ENCODE measurements around the gene SIN3A.
"Not testable (repeated sequence)": the region's sequence is repeated elsewhere in the genome, so short reads cannot be mapped to it uniquely, and the experiment has no call there.

SIN3A gene

DNA sequence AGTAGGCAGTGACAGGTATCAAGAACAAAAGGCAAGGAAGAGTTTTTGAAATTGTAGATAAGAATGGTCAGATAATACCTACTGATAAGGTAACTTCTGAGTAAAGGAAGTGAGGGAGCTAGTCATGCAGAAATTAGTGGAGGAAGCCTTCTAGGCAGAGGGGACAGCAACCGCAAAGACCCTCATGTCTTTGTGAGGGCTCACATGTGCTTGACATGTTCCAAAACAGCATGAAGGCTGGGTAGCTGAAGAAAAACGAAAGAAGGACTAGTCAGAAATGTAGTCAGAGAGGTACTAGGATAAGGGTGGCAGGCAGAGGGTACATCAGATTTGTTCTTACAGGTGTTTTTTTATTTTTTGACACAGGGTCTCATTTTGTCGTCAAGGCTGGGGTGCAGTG, 5.3 kb downstream of the SIN3A start:
- Histone ChIP-seq H2BK120ac (ENCODE audit: low read depth, low read length) (no peak overlapping the region), H3K9ac (ENCODE audit: low read length) (no peak overlapping the region), H3K4me2 (ENCODE audit: low read length) (no peak overlapping the region), H3K27ac (ENCODE audit: low read depth, low read length) (no peak overlapping the region), H3K27me3 (ENCODE audit: insufficient read depth, low read length, poor library complexity) (no peaks in the 10 kb centered on the region), H2BK5ac (ENCODE audit: low read length) (no peak overlapping the region), H2AK5ac (ENCODE audit: low read length) (no peak overlapping the region), H4K8ac (ENCODE audit: low read depth, low read length) (no peak overlapping the region), H3K79me2 (ENCODE audit: control insufficient read depth, insufficient read depth, low read length) (peaks cover 72% of the 10 kb centered on the region), H3K4me3 (ENCODE audit: low read length) (no peak overlapping the region), H4K5ac (ENCODE audit: low read length) (no peak overlapping the region), H3K56ac (ENCODE audit: low read length) (no peak overlapping the region), H3K36me3 (ENCODE audit: control insufficient read depth, insufficient read depth, low read length) (peaks cover 2% of the 10 kb centered on the region), H3K4me1 (ENCODE audit: control insufficient read depth, low read depth, low read length) (no peaks in the 10 kb centered on the region), H3K4ac (ENCODE audit: low read depth, low read length) (no peak overlapping the region), H3K18ac (ENCODE audit: low read length) (no peak overlapping the region), H3K79me1 (ENCODE audit: low read length) (peaks cover 10% of the 10 kb centered on the region), H3K23ac (ENCODE audit: low read length) (no peak overlapping the region), H2BK15ac (replicated peaks; ENCODE audit: low read depth) (no peak overlapping the region)
- DNase-seq: no peak
- WGBS (ENCODE audit: extremely low coverage, insufficient coverage, low lambda C conversion rate): no CpG with 5 or more reads among the region's 3 CpGs

DNA sequence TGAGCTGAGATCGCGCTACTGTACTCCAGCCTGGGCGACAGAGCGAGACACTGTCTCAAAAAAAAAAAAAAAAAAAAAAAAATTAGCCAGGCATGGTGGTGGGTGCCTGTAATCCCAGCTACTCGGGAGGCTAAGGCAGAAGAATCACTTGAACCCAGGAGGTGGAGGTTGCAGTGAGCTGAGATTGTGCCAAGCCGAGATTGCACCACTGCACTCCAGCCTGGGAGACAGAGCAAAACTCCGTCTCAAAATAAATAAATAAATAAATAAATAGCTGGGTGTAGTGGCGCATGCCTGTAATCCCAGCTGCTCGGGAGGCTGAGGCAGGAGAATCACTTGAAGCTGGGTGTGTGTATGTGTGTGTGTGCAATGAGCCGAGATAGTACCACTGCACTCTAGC, 6.2 kb downstream of the SIN3A start:
- not testable (repeated sequence) for H3K4me2 ChIP-seq (ENCODE audit: low read length); DNase-seq; H3K23ac ChIP-seq (ENCODE audit: low read length); H3K56ac ChIP-seq (ENCODE audit: low read length); H3K79me1 ChIP-seq (ENCODE audit: low read length); H3K27me3 ChIP-seq (ENCODE audit: insufficient read depth, low read length, poor library complexity); H2BK15ac ChIP-seq (replicated peaks; ENCODE audit: low read depth); H3K27ac ChIP-seq (ENCODE audit: low read depth, low read length); H3K9ac ChIP-seq (ENCODE audit: low read length); H3K4me1 ChIP-seq (ENCODE audit: control insufficient read depth, low read depth, low read length); H2BK120ac ChIP-seq (ENCODE audit: low read depth, low read length); H2BK5ac ChIP-seq (ENCODE audit: low read length); H4K5ac ChIP-seq (ENCODE audit: low read length); H3K36me3 ChIP-seq (ENCODE audit: control insufficient read depth, insufficient read depth, low read length); H2AK5ac ChIP-seq (ENCODE audit: low read length); H3K4me3 ChIP-seq (ENCODE audit: low read length); H3K4ac ChIP-seq (ENCODE audit: low read depth, low read length); H3K18ac ChIP-seq (ENCODE audit: low read length); H4K8ac ChIP-seq (ENCODE audit: low read depth, low read length)
- WGBS (ENCODE audit: extremely low coverage, insufficient coverage, low lambda C conversion rate): no CpG with 5 or more reads among the region's 10 CpGs
- H3K79me2 ChIP-seq (ENCODE audit: control insufficient read depth, insufficient read depth, low read length): peaks cover 74% of the 10 kb centered on the region

DNA sequence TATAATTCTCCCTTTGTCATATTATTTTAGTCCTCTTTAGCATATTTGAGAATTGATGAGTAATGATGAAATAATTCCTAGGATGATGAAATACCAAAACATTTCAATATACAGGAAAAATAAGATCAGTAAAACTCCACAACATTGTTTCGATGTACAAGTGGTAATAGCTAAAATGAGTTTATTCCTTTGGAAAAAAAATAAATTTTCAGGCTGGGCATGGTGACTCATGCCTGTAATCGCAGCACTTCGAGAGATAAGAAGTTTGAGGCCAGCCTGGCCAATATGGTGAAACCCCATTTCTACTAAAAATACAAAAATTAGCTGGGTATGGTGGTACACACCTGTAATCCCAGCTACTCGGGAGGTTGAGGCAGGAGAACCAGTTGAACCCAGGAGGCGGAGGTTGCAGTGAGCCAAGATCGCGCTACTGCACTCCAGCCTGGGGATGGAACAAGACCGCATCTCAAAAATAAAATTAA, 7.5 kb downstream of the SIN3A start:
- not testable (repeated sequence) for H2AK5ac ChIP-seq (ENCODE audit: low read length); H4K5ac ChIP-seq (ENCODE audit: low read length); H3K18ac ChIP-seq (ENCODE audit: low read length); H3K23ac ChIP-seq (ENCODE audit: low read length); H3K9ac ChIP-seq (ENCODE audit: low read length); H2BK15ac ChIP-seq (replicated peaks; ENCODE audit: low read depth); H3K79me1 ChIP-seq (ENCODE audit: low read length); H3K56ac ChIP-seq (ENCODE audit: low read length); H3K4me2 ChIP-seq (ENCODE audit: low read length); H2BK120ac ChIP-seq (ENCODE audit: low read depth, low read length); DNase-seq; H3K4me3 ChIP-seq (ENCODE audit: low read length); H3K4me1 ChIP-seq (ENCODE audit: control insufficient read depth, low read depth, low read length); H3K27me3 ChIP-seq (ENCODE audit: insufficient read depth, low read length, poor library complexity); H3K27ac ChIP-seq (ENCODE audit: low read depth, low read length); H2BK5ac ChIP-seq (ENCODE audit: low read length); H3K4ac ChIP-seq (ENCODE audit: low read depth, low read length); H3K36me3 ChIP-seq (ENCODE audit: control insufficient read depth, insufficient read depth, low read length); H4K8ac ChIP-seq (ENCODE audit: low read depth, low read length)
- WGBS (ENCODE audit: extremely low coverage, insufficient coverage, low lambda C conversion rate): no CpG with 5 or more reads among the region's 8 CpGs
- H3K79me2 ChIP-seq (ENCODE audit: control insufficient read depth, insufficient read depth, low read length): peaks cover 66% of the 10 kb centered on the region

DNA sequence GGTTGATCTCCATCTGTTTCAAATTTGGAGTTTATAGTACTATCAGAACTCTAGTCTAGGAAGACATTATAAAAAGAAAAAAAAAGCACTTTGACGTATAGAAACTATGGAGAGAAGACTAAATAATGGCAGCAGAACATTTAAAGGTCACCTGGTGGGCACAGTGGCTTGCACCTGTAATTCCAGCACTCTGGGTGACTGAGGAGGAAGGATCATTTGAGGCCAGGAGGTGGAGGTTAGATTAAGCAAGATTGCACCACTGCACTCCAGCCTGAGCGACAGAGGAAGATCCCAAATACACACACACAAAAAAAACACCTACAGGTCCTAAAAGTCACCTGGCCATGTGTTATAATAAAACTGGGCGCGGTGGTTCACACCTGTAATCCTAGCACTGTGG, 13.8 kb downstream of the SIN3A start:
- no peaks in the 10 kb centered on the region for H3K36me3 ChIP-seq (ENCODE audit: control insufficient read depth, insufficient read depth, low read length)
- H3K4me1 ChIP-seq (ENCODE audit: control insufficient read depth, low read depth, low read length): no peaks in the 10 kb centered on the region
- peaks cover 55% of the 10 kb centered on the region for H3K79me2 ChIP-seq (ENCODE audit: control insufficient read depth, insufficient read depth, low read length)
- no peaks in the 10 kb centered on the region for H3K27me3 ChIP-seq (ENCODE audit: insufficient read depth, low read length, poor library complexity)
- no peak overlapping the region for H3K27ac ChIP-seq (ENCODE audit: low read depth, low read length)
- peaks cover 4% of the 10 kb centered on the region for H3K79me1 ChIP-seq (ENCODE audit: low read length)
- no CpG with 5 or more reads among the region's 4 CpGs for WGBS (ENCODE audit: extremely low coverage, insufficient coverage, low lambda C conversion rate)
- no peak overlapping the region for H3K4ac ChIP-seq (ENCODE audit: low read depth, low read length)
- H2BK15ac ChIP-seq (replicated peaks; ENCODE audit: low read depth): no peak overlapping the region
- DNase-seq: no peak
- H2BK120ac ChIP-seq (ENCODE audit: low read depth, low read length): no peak overlapping the region
- no peak overlapping the region for H4K5ac ChIP-seq (ENCODE audit: low read length)
- no peak overlapping the region for H3K9ac ChIP-seq (ENCODE audit: low read length)
- H2BK5ac ChIP-seq (ENCODE audit: low read length): no peak overlapping the region
- H4K8ac ChIP-seq (ENCODE audit: low read depth, low read length): no peak overlapping the region
- no peak overlapping the region for H3K4me3 ChIP-seq (ENCODE audit: low read length)
- no peak overlapping the region for H2AK5ac ChIP-seq (ENCODE audit: low read length)
- H3K18ac ChIP-seq (ENCODE audit: low read length): no peak overlapping the region
- no peak overlapping the region for H3K23ac ChIP-seq (ENCODE audit: low read length)
- H3K4me2 ChIP-seq (ENCODE audit: low read length): no peak overlapping the region
- H3K56ac ChIP-seq (ENCODE audit: low read length): no peak overlapping the region

DNA sequence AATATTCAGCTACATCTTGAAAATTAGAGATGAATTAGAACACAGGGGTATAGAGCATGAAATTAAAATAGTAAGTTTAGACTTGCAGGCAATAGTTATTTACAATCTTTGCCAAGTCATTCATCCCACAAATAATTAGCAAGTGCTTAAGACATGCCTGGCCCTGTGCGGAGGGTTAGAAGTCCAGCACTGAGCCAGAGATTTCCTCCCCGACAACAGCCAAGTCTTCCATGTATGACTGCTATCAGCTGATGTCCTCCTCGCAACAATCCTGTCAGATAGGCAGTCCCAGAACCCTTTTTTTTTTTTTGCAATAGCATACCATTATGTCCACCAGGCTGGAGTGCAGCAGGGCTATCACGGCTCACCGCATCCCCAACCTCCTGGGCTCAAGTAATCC, 14.6 kb downstream of the SIN3A start:
- Histone ChIP-seq H2BK15ac (replicated peaks; ENCODE audit: low read depth) (no peak overlapping the region), H3K36me3 (ENCODE audit: control insufficient read depth, insufficient read depth, low read length) (no peaks in the 10 kb centered on the region), H3K9ac (ENCODE audit: low read length) (no peak overlapping the region), H3K4me3 (ENCODE audit: low read length) (no peak overlapping the region), H4K5ac (ENCODE audit: low read length) (no peak overlapping the region), H2BK120ac (ENCODE audit: low read depth, low read length) (no peak overlapping the region), H3K79me1 (ENCODE audit: low read length) (peaks cover 7% of the 10 kb centered on the region), H4K8ac (ENCODE audit: low read depth, low read length) (no peak overlapping the region), H2AK5ac (ENCODE audit: low read length) (no peak overlapping the region), H3K79me2 (ENCODE audit: control insufficient read depth, insufficient read depth, low read length) (peaks cover 55% of the 10 kb centered on the region), H3K4me2 (ENCODE audit: low read length) (no peak overlapping the region), H3K23ac (ENCODE audit: low read length) (no peak overlapping the region), H3K27ac (ENCODE audit: low read depth, low read length) (no peak overlapping the region), H3K4ac (ENCODE audit: low read depth, low read length) (no peak overlapping the region), H3K56ac (ENCODE audit: low read length) (no peak overlapping the region), H3K4me1 (ENCODE audit: control insufficient read depth, low read depth, low read length) (no peaks in the 10 kb centered on the region), H3K27me3 (ENCODE audit: insufficient read depth, low read length, poor library complexity) (no peaks in the 10 kb centered on the region), H2BK5ac (ENCODE audit: low read length) (no peak overlapping the region), H3K18ac (ENCODE audit: low read length) (no peak overlapping the region)
- DNase-seq: no peak
- no CpG with 5 or more reads among the region's 5 CpGs for WGBS (ENCODE audit: extremely low coverage, insufficient coverage, low lambda C conversion rate)

DNA sequence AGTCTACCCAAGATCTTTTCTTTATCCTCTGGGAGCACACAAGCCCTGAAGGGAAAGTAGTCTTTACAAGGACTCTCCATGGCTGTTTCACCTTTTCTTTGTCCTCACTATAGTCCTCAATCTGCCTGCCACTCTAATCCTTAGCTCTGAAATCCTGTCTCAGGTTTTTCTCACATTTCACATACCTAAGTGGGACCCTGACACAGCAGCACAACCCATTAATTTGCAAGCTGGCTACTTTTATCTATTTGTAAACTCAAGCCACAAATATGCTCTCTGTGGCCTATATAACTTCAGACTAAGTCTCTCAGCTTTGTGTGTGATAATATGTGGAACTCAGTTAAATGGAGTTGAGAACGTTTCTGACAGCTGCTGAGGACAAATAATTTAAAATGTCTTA, 19.8 kb downstream of the SIN3A start:
- Histone ChIP-seq H3K27me3 (ENCODE audit: insufficient read depth, low read length, poor library complexity) (no peaks in the 10 kb centered on the region), H3K4me3 (ENCODE audit: low read length) (no peak overlapping the region), H2BK15ac (replicated peaks; ENCODE audit: low read depth) (no peak overlapping the region), H3K56ac (ENCODE audit: low read length) (no peak overlapping the region), H3K27ac (ENCODE audit: low read depth, low read length) (no peak overlapping the region), H3K4me2 (ENCODE audit: low read length) (no peak overlapping the region), H4K8ac (ENCODE audit: low read depth, low read length) (no peak overlapping the region), H3K79me2 (ENCODE audit: control insufficient read depth, insufficient read depth, low read length) (peaks cover 26% of the 10 kb centered on the region), H3K9ac (ENCODE audit: low read length) (no peak overlapping the region), H3K36me3 (ENCODE audit: control insufficient read depth, insufficient read depth, low read length) (peaks cover 3% of the 10 kb centered on the region), H2AK5ac (ENCODE audit: low read length) (no peak overlapping the region), H4K5ac (ENCODE audit: low read length) (no peak overlapping the region), H3K18ac (ENCODE audit: low read length) (no peak overlapping the region), H3K4ac (ENCODE audit: low read depth, low read length) (no peak overlapping the region), H3K79me1 (ENCODE audit: low read length) (peaks cover 7% of the 10 kb centered on the region), H3K4me1 (ENCODE audit: control insufficient read depth, low read depth, low read length) (no peaks in the 10 kb centered on the region), H2BK5ac (ENCODE audit: low read length) (no peak overlapping the region), H3K23ac (ENCODE audit: low read length) (no peak overlapping the region), H2BK120ac (ENCODE audit: low read depth, low read length) (no peak overlapping the region)
- WGBS (ENCODE audit: extremely low coverage, insufficient coverage, low lambda C conversion rate): no CpG with 5 or more reads among the region's 1 CpG
- no peak for DNase-seq

Data from mesendoderm (in vitro differentiated cells).